ENCODE data around the gene MBIP.

GRCh38 chr14:36288496-36288895, 31.9 kb downstream of the MBIP start:
- TF ChIP-seq POLR2AphosphoS5 (IDR thresholded peaks at IDR 0.05; ENCODE audit: low read depth) (no peak), NANOG (IDR thresholded peaks at IDR 0.05; ENCODE audit: borderline replicate concordance) (no peak), CTCF (conservative IDR thresholded peaks at IDR 0.05; ENCODE audit: low read depth in 2 of 2) (no peak), EZH2 (IDR thresholded peaks at IDR 0.05; ENCODE audit: low read depth, unreplicated experiment) (no peak), REST (IDR thresholded peaks at IDR 0.05; ENCODE audit: unreplicated experiment) (no peak), JUNB (IDR thresholded peaks at IDR 0.05; ENCODE audit: unreplicated experiment) (no peak), EZH2phosphoT487 (IDR thresholded peaks at IDR 0.05; ENCODE audit: unreplicated experiment) (no peak), STAT1 (IDR thresholded peaks at IDR 0.05; ENCODE audit: unreplicated experiment) (no peak), ETS1 (IDR thresholded peaks at IDR 0.05) (no peak)
